ENCODE data around the gene SLC17A7. TPM values are rescaled to one million over a fixed set of nuclear protein-coding genes. Genes with fewer than 3 reads are reported as not detected.
A peak's percentile ranks its signal among the peaks of the same experiment; 100 is the strongest.
"Not testable (repeated sequence)": the region's sequence is repeated elsewhere in the genome, so short reads cannot be mapped to it uniquely, and the experiment has no call there.

The SLC17A7 gene
- total RNA-seq, 6 donors from 2014 or later: 0.37 to 2.1 (median 0.78) TPM; not detected in 1

DNA sequence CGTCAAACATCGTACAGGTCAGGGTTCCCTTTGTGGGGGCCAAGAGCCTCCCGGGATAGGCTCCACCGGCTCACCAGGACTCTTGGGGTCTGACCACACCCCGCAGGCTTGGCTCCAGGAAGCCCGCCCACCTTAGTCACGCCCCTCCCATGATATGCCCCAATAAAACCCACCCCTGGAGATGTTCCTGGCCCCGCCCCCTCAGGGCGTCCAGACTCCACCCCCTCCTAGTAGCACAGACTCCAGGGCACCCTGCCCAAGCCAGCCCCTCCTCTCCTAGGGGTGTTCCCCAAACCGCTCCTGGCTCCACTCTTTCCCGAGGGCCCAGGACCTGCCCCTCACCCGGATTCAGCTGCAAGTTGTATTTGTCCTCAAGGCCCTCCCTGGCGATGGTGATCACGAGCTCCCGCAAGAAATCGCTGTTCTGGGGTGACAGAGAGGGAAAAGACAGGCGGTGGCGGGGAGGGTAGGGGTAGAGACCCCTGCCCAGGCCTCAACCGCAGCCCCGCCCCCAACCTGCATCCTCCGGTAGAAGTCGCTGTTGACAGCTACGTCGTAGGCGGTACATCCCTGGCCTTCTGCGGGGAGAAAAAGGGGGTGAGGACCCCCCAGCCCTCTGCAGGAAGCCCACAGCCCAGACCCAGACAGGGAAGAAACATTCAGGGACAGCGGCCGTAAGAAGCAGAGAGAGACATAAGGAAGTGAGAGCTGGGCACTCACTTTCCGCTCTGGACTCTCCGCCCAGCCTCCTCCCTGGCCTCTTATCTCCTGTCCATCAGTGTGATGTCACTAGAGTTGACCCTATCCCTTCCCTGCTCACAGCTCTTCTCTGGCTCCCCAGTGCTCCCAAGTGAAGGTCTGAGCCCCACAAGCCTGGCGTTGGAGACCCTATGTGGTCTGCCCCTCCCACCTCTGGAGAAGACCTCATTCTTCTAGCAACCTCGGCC is 6.4 kb upstream of the SLC17A7 start:
- peaks cover 0 to 33% (median 15%) of the 10 kb centered on the region in 4 donors for H3K36me3 ChIP-seq
- no peaks in the 10 kb centered on the region for H3K9me3 ChIP-seq
- no peaks in the 10 kb centered on the region for H3K27me3 ChIP-seq
- H3K27ac ChIP-seq: no peak overlapping the region
- H3K4me3 ChIP-seq: no peak overlapping the region
- H3K4me1 ChIP-seq: peaks cover 9 to 39% (median 15%) of the 10 kb centered on the region in 4 donors
- 81 to 83% methylated on average over 26 to 27 of the region's 32 CpGs for WGBS, 2 donors
- ATAC-seq (ENCODE audit: low FRiP score in 2 of 2) (no peak), DNase-seq (no peak)
- TF ChIP-seq POLR2AphosphoS5 (IDR thresholded peaks at IDR 0.05) (no peak), POLR2A (IDR thresholded peaks at IDR 0.05) (no peak), EP300 (IDR thresholded peaks at IDR 0.05) (no peak)
- TF ChIP-seq, protein P1, sequence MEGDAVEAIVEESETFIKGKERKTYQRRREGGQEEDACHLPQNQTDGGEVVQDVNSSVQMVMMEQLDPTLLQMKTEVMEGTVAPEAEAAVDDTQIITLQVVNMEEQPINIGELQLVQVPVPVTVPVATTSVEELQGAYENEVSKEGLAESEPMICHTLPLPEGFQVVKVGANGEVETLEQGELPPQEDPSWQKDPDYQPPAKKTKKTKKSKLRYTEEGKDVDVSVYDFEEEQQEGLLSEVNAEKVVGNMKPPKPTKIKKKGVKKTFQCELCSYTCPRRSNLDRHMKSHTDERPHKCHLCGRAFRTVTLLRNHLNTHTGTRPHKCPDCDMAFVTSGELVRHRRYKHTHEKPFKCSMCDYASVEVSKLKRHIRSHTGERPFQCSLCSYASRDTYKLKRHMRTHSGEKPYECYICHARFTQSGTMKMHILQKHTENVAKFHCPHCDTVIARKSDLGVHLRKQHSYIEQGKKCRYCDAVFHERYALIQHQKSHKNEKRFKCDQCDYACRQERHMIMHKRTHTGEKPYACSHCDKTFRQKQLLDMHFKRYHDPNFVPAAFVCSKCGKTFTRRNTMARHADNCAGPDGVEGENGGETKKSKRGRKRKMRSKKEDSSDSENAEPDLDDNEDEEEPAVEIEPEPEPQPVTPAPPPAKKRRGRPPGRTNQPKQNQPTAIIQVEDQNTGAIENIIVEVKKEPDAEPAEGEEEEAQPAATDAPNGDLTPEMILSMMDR (IDR thresholded peaks at IDR 0.05): no peak

DNA sequence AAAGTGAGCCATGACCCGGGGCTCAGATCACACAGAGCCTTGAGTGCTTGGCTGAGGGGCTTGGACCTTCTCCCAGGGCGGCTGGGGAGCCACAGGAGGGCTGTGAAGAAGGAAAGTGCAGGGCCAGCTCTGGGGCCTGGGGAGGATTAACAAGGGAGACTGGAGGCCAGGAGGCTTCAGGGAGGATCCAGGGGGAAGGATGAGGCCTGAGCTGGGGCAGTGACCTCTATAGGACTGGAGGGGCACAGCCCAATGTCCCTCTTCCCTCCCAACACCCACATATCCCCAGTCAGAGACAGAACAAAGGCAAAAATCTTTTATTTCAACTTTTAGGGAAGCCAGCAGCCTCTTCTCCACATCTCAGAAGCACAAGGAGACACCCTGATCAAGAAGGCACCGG is 4.7 kb upstream of the SLC17A7 start:
- no peaks in the 10 kb centered on the region for H3K9me3 ChIP-seq
- H3K4me3 ChIP-seq: no peak overlapping the region
- DNase-seq (no peak), ATAC-seq (ENCODE audit: low FRiP score in 2 of 2) (no peak)
- peaks cover 0 to 11% (median 4%) of the 10 kb centered on the region in 4 donors for H3K27me3 ChIP-seq
- H3K36me3 ChIP-seq: peaks cover 0 to 33% (median 15%) of the 10 kb centered on the region in 4 donors
- 82 to 87% methylated on average over 3 of the region's 3 CpGs for whole genome bisulfite sequencing, 2 donors
- H3K4me1 ChIP-seq: peaks cover 16 to 44% (median 19%) of the 10 kb centered on the region in 4 donors
- TF ChIP-seq, protein P1 (IDR thresholded peaks at IDR 0.05): no peak
- TF ChIP-seq POLR2AphosphoS5 (IDR thresholded peaks at IDR 0.05) (no peak), POLR2A (IDR thresholded peaks at IDR 0.05) (no peak), EP300 (IDR thresholded peaks at IDR 0.05) (no peak)
- H3K27ac ChIP-seq: no peak overlapping the region

DNA sequence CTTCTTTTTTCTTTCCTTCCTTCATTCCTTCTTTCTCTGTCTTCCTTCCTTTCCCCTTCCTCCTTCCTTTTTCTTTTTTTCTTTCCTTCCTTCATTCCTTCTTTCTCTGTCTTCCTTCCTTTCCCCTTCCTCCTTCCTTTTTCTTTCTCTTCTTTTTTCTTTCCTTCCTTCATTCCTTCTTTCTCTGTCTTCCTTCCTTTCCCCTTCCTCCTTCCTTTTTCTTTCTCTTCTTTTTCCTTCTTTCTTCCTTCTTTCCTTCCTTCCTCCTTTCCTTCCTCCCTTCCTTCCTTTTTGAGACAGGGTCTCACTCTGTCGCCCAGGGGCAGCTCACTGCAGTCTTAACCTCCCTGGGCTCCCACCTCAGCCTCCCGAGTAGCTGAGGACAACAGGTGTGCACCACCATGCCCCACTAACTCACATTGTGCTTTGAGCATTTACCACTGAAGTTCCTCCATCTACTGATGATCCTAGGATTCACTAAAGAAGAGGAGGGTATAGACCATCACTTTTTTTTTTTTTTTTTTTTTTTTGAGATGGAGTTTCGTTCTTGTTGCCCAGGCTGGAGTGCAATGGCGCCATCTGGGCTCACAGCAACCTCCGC is 2.9 kb upstream of the SLC17A7 start:
- Histone ChIP-seq H3K4me1 (peaks cover 8 to 35% (median 16%) of the 10 kb centered on the region in 4 donors), H3K27me3 (peaks cover 0 to 25% (median 8%) of the 10 kb centered on the region in 4 donors), H3K36me3 (peaks cover 0 to 27% (median 14%) of the 10 kb centered on the region in 4 donors), H3K27ac (peak overlapping the region in 1 of 4 donors; percentile 79)
- 72 to 79% methylated on average over 5 of the region's 5 CpGs for WGBS, 2 donors
- not testable (repeated sequence) for ATAC-seq (ENCODE audit: low FRiP score in 2 of 2); H3K9me3 ChIP-seq; DNase-seq; H3K4me3 ChIP-seq

DNA sequence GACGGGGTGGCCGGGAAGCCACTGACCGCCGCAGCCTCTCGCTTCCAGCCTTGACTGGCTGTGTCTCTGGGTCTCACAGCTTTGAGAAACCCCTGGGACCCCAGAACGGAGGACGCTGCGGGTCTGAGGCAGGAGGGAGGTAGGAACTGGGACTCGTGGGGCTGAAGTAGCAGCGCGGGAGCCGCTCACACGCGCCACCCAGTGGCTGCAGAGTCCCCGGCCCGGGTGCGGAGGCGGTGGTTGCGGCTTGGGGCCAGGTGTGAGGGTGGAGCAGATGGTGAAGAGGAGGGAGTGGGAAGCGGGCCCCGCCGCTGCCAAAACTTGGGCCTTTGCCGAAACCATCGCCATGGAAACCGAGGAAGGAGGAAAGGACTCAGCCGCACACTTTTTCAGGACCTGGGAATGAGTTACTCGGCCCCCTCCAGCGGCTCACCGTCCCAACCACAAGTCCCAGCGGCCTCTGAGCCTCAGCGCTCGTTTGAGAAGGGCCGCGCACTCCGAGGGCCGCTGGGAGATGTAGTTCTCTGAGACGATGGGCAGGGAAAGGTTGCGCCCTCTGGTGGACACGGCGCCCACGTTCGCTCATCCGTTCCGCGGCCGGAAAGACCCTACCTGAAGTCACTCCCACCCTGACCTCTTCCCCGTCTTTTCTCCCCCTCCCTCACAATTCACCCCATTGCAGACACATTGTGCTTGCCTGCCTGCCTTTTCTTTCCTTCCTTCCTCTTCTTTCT is 2.2 kb upstream of the SLC17A7 start:
- Histone ChIP-seq H3K4me1 (peaks cover 8 to 35% (median 16%) of the 10 kb centered on the region in 4 donors), H3K36me3 (peaks cover 0 to 20% (median 10%) of the 10 kb centered on the region in 4 donors), H3K9me3 (no peaks in the 10 kb centered on the region), H3K27me3 (peaks cover 0 to 26% (median 11%) of the 10 kb centered on the region in 4 donors), H3K27ac (peak overlapping the region; percentile 31 to 79 (median 61)), H3K4me3 (peak overlapping the region; percentile 57 to 67 (median 59))
- TF ChIP-seq POLR2AphosphoS5 (IDR thresholded peaks at IDR 0.05) (peak in 1 of 2 donors; percentile 48), EP300 (IDR thresholded peaks at IDR 0.05) (no peak), POLR2A (IDR thresholded peaks at IDR 0.05) (no peak)
- TF ChIP-seq, protein P1 (IDR thresholded peaks at IDR 0.05): peak; percentile 82 to 96 (median 93)
- peak; percentile 96 to 98 for DNase-seq
- peak; percentile 91 to 96 for ATAC-seq (ENCODE audit: low FRiP score in 2 of 2)
- WGBS, 2 donors: 0 to 1% methylated on average over 25 to 47 of the region's 47 CpGs
